K562 (cell line): ENCODE measurements around the gene LYPD4. TPM values are rescaled to one million over a fixed set of nuclear protein-coding genes. Genes with fewer than 3 reads are reported as not detected.

ENCODE experiments used
- ATAC-seq: fragments of 200-7000 bp; cut with Tn5 transposase; 3 replicates; pipeline ENCODE4 v1.9.1; 2020; ENCODE audit warnings: moderate library complexity
- BruUV-seq: library from RNA; stranded (reverse); fragments of 400-500 nt; replicated peaks from 2 replicates; lab custom pipeline; 2021; lab: Mats Ljungman, UMichigan
- CTCF ChIA-PET: fragments of 300-600 bp; formaldehyde crosslinking; extraction: SDS; loops from one replicate; lab custom pipeline; 2021; ENCODE audit warnings: low intra/inter-chr PET ratio; lab: Yijun Ruan, JAX
- POLR2A ChIA-PET: fragments of 300-600, 350-650 bp; sonication (Branson Sonifier 250); formaldehyde crosslinking; extraction: SDS; loops from one replicate; lab custom pipeline; 2021; ENCODE audit warnings: antibody characterized with exemption, inconsistent platforms; lab: Yijun Ruan, JAX
- DNase-seq, 4 experiments: peaks; one replicate each; pipeline versions ENCODE4 v3.0.0 to v3.0.0-alpha.2; 2011 to 2018; ENCODE audit warnings: low spot score in 3 of 4, mixed read lengths in 3 of 4; ENCODE audit errors: extremely low read depth in 1 of 4
- FAIRE-seq: peaks from 2 replicates; lab custom pipeline; 2011; peaks lifted over from hg19 to GRCh38; lab: Jason Lieb, UNC
- H2AFZ ChIP-seq: 2 replicates; pipeline ENCODE4 v1.6.0; 2011; ENCODE audit warnings: low read depth, low read length, control low read depth, inconsistent platforms
- H3K27ac ChIP-seq: fragments of 200-600 bp; 3 replicates; pipeline ENCODE4 v1.8.0; 2011; ENCODE audit warnings: low read depth, mild to moderate bottlenecking, control low read depth, inconsistent platforms, low read length, moderate library complexity, mixed read lengths; ENCODE audit errors: extremely low read depth
- H3K27me3 ChIP-seq, 2 experiments: fragments of 300-600 bp in 1 of 2; 2 replicates in 1 of 2; 3 replicates in 1 of 2; pipeline versions ENCODE4 v1.6.0 to v1.8.0; 2011; ENCODE audit warnings: inconsistent platforms in 2 of 2, low read length in 2 of 2, mild to moderate bottlenecking in 1 of 2, mixed read lengths in 1 of 2, moderate library complexity in 1 of 2; ENCODE audit not compliant: control insufficient read depth in 2 of 2, insufficient read depth in 2 of 2
- H3K36me3 ChIP-seq: fragments of 300-600 bp; 3 replicates; pipeline ENCODE4 v1.8.0; 2011; ENCODE audit warnings: mild to moderate bottlenecking, low read length, inconsistent platforms; ENCODE audit not compliant: control insufficient read depth, insufficient read depth
- H3K4me1 ChIP-seq, 2 experiments: fragments of 200-600 bp in 1 of 2; replicated peaks in 1 of 2; 2 replicates in 1 of 2; 3 replicates in 1 of 2; pipeline versions ENCODE4 v1.5.1 to v1.8.0; 2011; ENCODE audit warnings: inconsistent platforms in 2 of 2, low read length in 2 of 2, mild to moderate bottlenecking in 1 of 2, mixed read lengths in 1 of 2, moderate library complexity in 1 of 2; ENCODE audit not compliant: control insufficient read depth in 2 of 2, insufficient read depth in 2 of 2
- H3K4me2 ChIP-seq: 2 replicates; pipeline ENCODE4 v1.6.1; 2011; ENCODE audit warnings: low read length, control low read depth, inconsistent platforms, mixed read lengths; ENCODE audit not compliant: insufficient read depth
- H3K4me3 ChIP-seq: fragments of 200-600 bp; sonication (generic), shearing (Covaris generic); 2 replicates; pipeline ENCODE4 v1.5.1; 2016; ENCODE audit warnings: control low read depth, inconsistent platforms
- H3K79me2 ChIP-seq: fragments of 200-600 bp; 3 replicates; pipeline ENCODE4 v1.8.0; 2011; ENCODE audit warnings: low read length, inconsistent platforms; ENCODE audit not compliant: control insufficient read depth, insufficient read depth
- H3K9ac ChIP-seq, 2 experiments: 2 replicates each; pipeline versions ENCODE4 v1.6.0 to v1.6.1; 2011; ENCODE audit warnings: low read depth in 2 of 2, low read length in 2 of 2, control low read depth in 1 of 2, inconsistent platforms in 1 of 2, mild to moderate bottlenecking in 1 of 2, mixed read lengths in 1 of 2; ENCODE audit not compliant: insufficient read depth in 1 of 2
- H3K9me1 ChIP-seq: one replicate; pipeline ENCODE4 v1.6.0; 2011; ENCODE audit warnings: inconsistent platforms, mild to moderate bottlenecking, low read length, moderate library complexity; ENCODE audit not compliant: control insufficient read depth, insufficient read depth
- H3K9me3 ChIP-seq: replicated peaks from 2 replicates; pipeline ENCODE4 v1.5.1; 2011; ENCODE audit warnings: low read depth, low read length, inconsistent platforms; ENCODE audit not compliant: control insufficient read depth, insufficient read depth
- H4K20me1 ChIP-seq: replicated peaks from 2 replicates; pipeline ENCODE4 v1.6.1; 2011; ENCODE audit warnings: low read length, inconsistent platforms, mixed read lengths; ENCODE audit not compliant: control insufficient read depth, insufficient read depth
- BHLHE40 ChIP-seq: IDR thresholded peaks from 2 replicates; pipeline ENCODE4 v1.6.1; 2011; ENCODE audit warnings: low read length, improper control_type of control experiment
- CSDE1 ChIP-seq, 2 experiments: fragments of 450-650 bp; IDR thresholded peaks; 2 replicates each; pipeline ENCODE4 v1.6.1; 2016; ENCODE audit warnings: mild to moderate bottlenecking in 1 of 2
- GATA2 ChIP-seq: sonication (generic); formaldehyde crosslinking; IDR thresholded peaks from 2 replicates; pipeline ENCODE4 v1.4.0; 2020; ENCODE audit warnings: mild to moderate bottlenecking, missing genetic modification reagents
- HDAC2 ChIP-seq: fragments of 450-650 bp; IDR thresholded peaks from 2 replicates; pipeline ENCODE4 v1.6.1; 2016; ENCODE audit warnings: mild to moderate bottlenecking
- HMG20A ChIP-seq: fragments of 450-650 bp; formaldehyde crosslinking; conservative IDR thresholded peaks from 2 replicates; pipeline ENCODE4 v1.4.0; 2020; ENCODE audit warnings: mild to moderate bottlenecking, mixed read lengths
- HNRNPLL ChIP-seq: fragments of 200-400 bp; formaldehyde crosslinking; IDR thresholded peaks from 2 replicates; pipeline ENCODE4 v1.6.1; 2017; ENCODE audit warnings: low read length, low read depth, mild to moderate bottlenecking; ENCODE audit not compliant: poor library complexity, severe bottlenecking
- TEAD1 ChIP-seq, 2 experiments: fragments of 450-650 bp in 1 of 2; sonication (generic) in 1 of 2; formaldehyde crosslinking; IDR thresholded peaks; 2 replicates each; pipeline versions ENCODE4 v1.4.0 to v1.8.0; 2020 to 2022; ENCODE audit warnings: mild to moderate bottlenecking in 2 of 2, missing genetic modification reagents in 1 of 2
- TEAD4 ChIP-seq, 2 experiments: sonication (generic) in 1 of 2; formaldehyde crosslinking in 1 of 2; IDR thresholded peaks; 2 replicates each; pipeline versions ENCODE4 v1.6.1 to v1.8.0; 2012 to 2022; ENCODE audit warnings: borderline replicate concordance in 1 of 2, inconsistent platforms in 1 of 2, low read length in 1 of 2, mild to moderate bottlenecking in 1 of 2, missing genetic modification reagents in 1 of 2
- ZNF444 ChIP-seq: fragments of 250-450 bp; sonication (Bioruptor Pico); IDR thresholded peaks from 2 replicates; pipeline ENCODE4 v1.4.0; 2020; ENCODE audit warnings: mild to moderate bottlenecking, moderate library complexity
- ZNF76 ChIP-seq: fragments of 250-450 bp; sonication (Bioruptor Pico); IDR thresholded peaks from 2 replicates; pipeline ENCODE4 v1.4.0; 2020; ENCODE audit warnings: mild to moderate bottlenecking, moderate library complexity, borderline replicate concordance
- ZNF780A ChIP-seq: fragments of 250-450 bp; sonication (Bioruptor Pico); IDR thresholded peaks from 2 replicates; pipeline ENCODE4 v1.5.0; 2021; ENCODE audit warnings: mild to moderate bottlenecking
- WGBS: fragments of 100-300 bp; shearing (Covaris generic); methylation state at CpG from one replicate; pipeline ENCODE4 v1.1.6; 2016; ENCODE audit warnings: low coverage, mixed read lengths; ENCODE audit not compliant: insufficient coverage; ENCODE audit errors: missing lambda C conversion rate; 5-methylcytosine and 5-hydroxymethylcytosine counted together
- in situ Hi-C: fragments of 300-500 bp; cut with MboI; formaldehyde crosslinking; loops from 4 replicates; pipeline ENCODE4 v1.15.0; 2018; ENCODE audit warnings: inconsistent platforms, mixed read lengths
- intact Hi-C: fragments of 100-400 bp; cut with micrococcal nuclease; formaldehyde crosslinking; loops from 2 replicates; pipeline ENCODE4 v1.14.2; 2022
- polyA plus RNA-seq, 8 experiments: library from polyadenylated mRNA; depleted of rRNA in 4 of 8; stranded (reverse) in 5 of 8; unstranded in 3 of 8; fragments of >200 nt; fragmentation: Nextera tagmentation in 2 of 8; fragmentation: Illumina TruSeq in 1 of 8; extraction: Ambion mirVana in 2 of 8; extraction: Trizol in 1 of 8; gene quantifications; 2 replicates each; pipeline versions ENCODE4 v1.2.1 to v1.2.3, GENCODE V29; 2011 to 2014; ENCODE audit warnings: inconsistent platforms in 1 of 8, missing spikeins in 1 of 8
- total RNA-seq, 7 experiments: library from RNA; depleted of rRNA in 6 of 7; stranded (reverse); fragments of >200 nt in 6 of 7; fragmentation: Illumina TruSeq in 2 of 7; extraction: Trizol in 2 of 7; gene quantifications; 2 replicates each; pipeline versions ENCODE4 v1.2.1 to v1.2.3, GENCODE V29; 2011 to 2021; ENCODE audit warnings: low replicate concordance in 1 of 7
- TF ChIP-seq, protein P1 (sequence below): fragments of 250-450 bp; sonication (Bioruptor Pico); IDR thresholded peaks from 2 replicates; pipeline ENCODE4 v1.8.0; 2021; ENCODE audit warnings: moderate library complexity, mild to moderate bottlenecking, inconsistent platforms
- TF ChIP-seq, protein P2 (sequence below): sonication (generic); formaldehyde crosslinking; IDR thresholded peaks from 2 replicates; pipeline ENCODE4 v1.8.0; 2022; ENCODE audit warnings: missing genetic modification reagents, mild to moderate bottlenecking, moderate library complexity, borderline replicate concordance

Gene LYPD4
- total and polyA plus RNA-seq, 9 of the 15 experiments (the other 6 are each of a cell fraction or from before 2014, with no cell fraction given), result 0.11 TPM; not detected in 8

DNA sequence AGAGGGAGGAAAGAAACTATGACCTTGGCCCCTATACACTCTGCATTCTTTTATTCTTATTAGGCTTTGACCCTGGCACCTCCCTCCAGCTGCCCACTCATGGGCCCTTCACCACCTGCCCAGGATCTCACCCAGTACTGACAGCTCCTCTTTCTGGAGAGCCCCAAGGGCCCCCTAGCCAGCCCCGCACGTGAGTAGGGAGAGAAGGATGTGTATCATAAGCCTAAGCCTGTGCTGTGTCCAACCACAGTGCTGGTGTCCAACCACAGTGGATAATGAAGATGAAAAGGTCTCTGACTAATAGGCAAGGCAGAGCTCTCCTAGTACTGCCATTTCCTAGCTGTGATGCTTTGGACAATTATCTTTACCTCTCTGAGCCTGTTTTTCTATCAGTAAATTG, 4.6 kb upstream of the LYPD4 start:
- ATAC-seq, result no peak
- Histone ChIP-seq H3K9me1 (no peaks in the 10 kb centered on the region), H3K79me2 (no peaks in the 10 kb centered on the region), H3K9ac (no peak overlapping the region), H3K4me3 (no peak overlapping the region), H3K4me2 (no peak overlapping the region), H2AFZ (no peak overlapping the region), H3K27me3 (peaks cover 12 to 22% of the 10 kb centered on the region in 2 experiments; a peak in 4 of 5 replicates), H3K36me3 (no peaks in the 10 kb centered on the region), H3K4me1 (peaks cover under 1 to 17% of the 10 kb centered on the region in 2 experiments; a peak in 3 of 5 replicates), H3K9me3 (peaks cover 2% of the 10 kb centered on the region; the same call in 1 of the 2 replicates), H4K20me1 (no peaks in the 10 kb centered on the region), H3K27ac (no peak overlapping the region)
- intact Hi-C loops (no loop called here), in situ Hi-C loops (no loop called here)
- CTCF ChIA-PET, result no interaction called here
- no peak for FAIRE-seq
- POLR2A ChIA-PET, result interaction anchor here (0.6 to 1.5 kb wide), 3 partner anchors 11 to 501 kb away, joined by 3 to 8 read pairs (median 4); partner anchors contain the start of gene RPS19
- WGBS, result 14% methylated on average over 2 of the region's 2 CpGs
- no peak for TF ChIP-seq HMG20A (CRISPR knock-in tag)
- no peak for TF ChIP-seq ZNF76 (CRISPR knock-in tag)
- no peak for TF ChIP-seq ZNF444
- peak; percentile 34; the same call in 1 of the 2 replicates for TF ChIP-seq BHLHE40
- TF ChIP-seq GATA2 (CRISPR knock-in tag), result no peak
- no peak for TF ChIP-seq HDAC2
- BruUV-seq, result no TSS peak
- DNase-seq, result no peak

DNA sequence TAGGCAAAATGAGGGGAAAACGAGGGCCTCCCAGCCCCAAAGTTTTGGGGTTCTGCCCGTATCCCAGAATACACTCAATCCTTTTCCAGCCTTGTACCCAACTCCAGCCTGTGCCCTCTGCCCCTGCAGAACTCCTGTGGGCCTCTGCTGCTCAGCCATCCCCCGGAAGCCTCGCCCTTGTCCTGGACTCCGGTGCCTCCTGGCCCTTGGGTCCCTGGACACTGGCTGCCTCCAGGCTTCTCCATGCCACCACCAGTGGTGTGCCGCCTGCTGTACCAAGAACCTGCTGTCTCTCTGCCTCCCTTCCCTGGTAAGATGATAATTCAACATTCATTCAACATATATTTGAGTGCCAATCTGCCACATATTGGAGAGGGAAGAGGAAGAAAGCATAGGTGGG, 4.2 kb upstream of the LYPD4 start:
- CTCF ChIA-PET, result no interaction called here
- in situ Hi-C loops, result no loop called here
- no peak for TF ChIP-seq CSDE1 (IDR thresholded peaks at IDR 0.05)
- no peak for TF ChIP-seq HNRNPLL
- no peak for TF ChIP-seq TEAD1 (CRISPR knock-in tag; IDR thresholded peaks at IDR 0.05)
- TF ChIP-seq, protein P1, sequence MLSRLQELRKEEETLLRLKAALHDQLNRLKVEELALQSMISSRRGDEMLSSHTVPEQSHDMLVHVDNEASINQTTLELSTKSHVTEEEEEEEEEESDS (CRISPR knock-in tag), result no peak
- no peak for TF ChIP-seq TEAD4 (IDR thresholded peaks at IDR 0.05; ENCODE audit: low read length)
- no peak for TF ChIP-seq TEAD4 (CRISPR knock-in tag; IDR thresholded peaks at IDR 0.05; ENCODE audit: borderline replicate concordance)
- TF ChIP-seq, protein P2, sequence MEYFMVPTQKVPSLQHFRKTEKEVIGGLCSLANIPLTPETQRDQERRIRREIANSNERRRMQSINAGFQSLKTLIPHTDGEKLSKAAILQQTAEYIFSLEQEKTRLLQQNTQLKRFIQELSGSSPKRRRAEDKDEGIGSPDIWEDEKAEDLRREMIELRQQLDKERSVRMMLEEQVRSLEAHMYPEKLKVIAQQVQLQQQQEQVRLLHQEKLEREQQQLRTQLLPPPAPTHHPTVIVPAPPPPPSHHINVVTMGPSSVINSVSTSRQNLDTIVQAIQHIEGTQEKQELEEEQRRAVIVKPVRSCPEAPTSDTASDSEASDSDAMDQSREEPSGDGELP (CRISPR knock-in tag), result no peak
- no peak for TF ChIP-seq ZNF780A

More for the DNA sequence above, 4.2 kb upstream of the LYPD4 start:
- H3K4me1 ChIP-seq, result peaks cover 4 to 21% of the 10 kb centered on the region in 2 experiments; a peak in 4 of 5 replicates
- DNase-seq (peak in 1 of 4 experiments; percentile 3), FAIRE-seq (no peak), ATAC-seq (no peak)
- POLR2A ChIA-PET, result no interaction called here
- no peaks in the 10 kb centered on the region for H3K79me2 ChIP-seq
- H4K20me1 ChIP-seq, result no peaks in the 10 kb centered on the region
- no peak overlapping the region for H3K4me2 ChIP-seq
- no TSS peak for BruUV-seq
- intact Hi-C loops, result no loop called here
- H3K9me3 ChIP-seq, result peaks cover 2% of the 10 kb centered on the region; the same call in 1 of the 2 replicates
- no peak overlapping the region for H3K27ac ChIP-seq
- H3K36me3 ChIP-seq, result no peaks in the 10 kb centered on the region
- H2AFZ ChIP-seq, result no peak overlapping the region
- H3K9ac ChIP-seq, result no peak overlapping the region
- H3K9me1 ChIP-seq, result no peaks in the 10 kb centered on the region
- peaks cover 9 to 19% of the 10 kb centered on the region in 2 experiments; a peak in 4 of 5 replicates for H3K27me3 ChIP-seq
- 19% methylated on average over 6 of the region's 6 CpGs for WGBS
- H3K4me3 ChIP-seq, result no peak overlapping the region
